22Rv1 (cell line): ENCODE data around the gene EXTL1.

Experiments used
- ZFX ChIP-seq: fragments of 450-650 bp; IDR thresholded peaks from 2 replicates; pipeline ENCODE4 v1.6.1; 2017; ENCODE audit warnings: antibody characterized with exemption, borderline replicate concordance
- TF ChIP-seq, protein P1 (sequence below): fragments of 450-650 bp; IDR thresholded peaks from 2 replicates; pipeline ENCODE4 v1.5.1; 2017; ENCODE audit warnings: mild to moderate bottlenecking

GRCh38 chr1:26046246-26047095, 24.9 kb downstream of the EXTL1 start:
- TF ChIP-seq, protein P1, sequence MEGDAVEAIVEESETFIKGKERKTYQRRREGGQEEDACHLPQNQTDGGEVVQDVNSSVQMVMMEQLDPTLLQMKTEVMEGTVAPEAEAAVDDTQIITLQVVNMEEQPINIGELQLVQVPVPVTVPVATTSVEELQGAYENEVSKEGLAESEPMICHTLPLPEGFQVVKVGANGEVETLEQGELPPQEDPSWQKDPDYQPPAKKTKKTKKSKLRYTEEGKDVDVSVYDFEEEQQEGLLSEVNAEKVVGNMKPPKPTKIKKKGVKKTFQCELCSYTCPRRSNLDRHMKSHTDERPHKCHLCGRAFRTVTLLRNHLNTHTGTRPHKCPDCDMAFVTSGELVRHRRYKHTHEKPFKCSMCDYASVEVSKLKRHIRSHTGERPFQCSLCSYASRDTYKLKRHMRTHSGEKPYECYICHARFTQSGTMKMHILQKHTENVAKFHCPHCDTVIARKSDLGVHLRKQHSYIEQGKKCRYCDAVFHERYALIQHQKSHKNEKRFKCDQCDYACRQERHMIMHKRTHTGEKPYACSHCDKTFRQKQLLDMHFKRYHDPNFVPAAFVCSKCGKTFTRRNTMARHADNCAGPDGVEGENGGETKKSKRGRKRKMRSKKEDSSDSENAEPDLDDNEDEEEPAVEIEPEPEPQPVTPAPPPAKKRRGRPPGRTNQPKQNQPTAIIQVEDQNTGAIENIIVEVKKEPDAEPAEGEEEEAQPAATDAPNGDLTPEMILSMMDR, result no peak
- no peak for TF ChIP-seq ZFX
